NCI-H187 (cell line): Measurements from ENCODE around the gene MYADM.

Source experiments
- DNase-seq, 2 experiments: peaks; one replicate each; lab custom pipeline; 2025; lab: John Stamatoyannopoulos, UW

The MYADM gene

GRCh38 chr19:53915000-53915399 is 47.3 kb downstream of the MYADM start:
- no peak for DNase-seq

GRCh38 chr19:53916004-53916403 is 48.3 kb downstream of the MYADM start:
- DNase-seq, result no peak

GRCh38 chr19:53917356-53917755 is 49.7 kb downstream of the MYADM start:
- no peak for DNase-seq
